Adrenal gland (tissue), 12 donors: ENCODE measurements around the gene RUNDC1. TPM values are rescaled to one million over a fixed set of nuclear protein-coding genes. Genes with fewer than 3 reads are reported as not detected.

Experiments used
- DNase-seq, 7 donors: peaks; one replicate each; pipeline ENCODE4 v3.0.0-alpha.2; 2019 to 2020
- H3K27ac ChIP-seq, 5 donors: fragments of 200-600 bp; sonication (generic) in 4 of 5; 1 replicate in 3 of 5; 2 replicates in 2 of 5; pipeline versions ENCODE4 v1.5.1 to v1.8.0; 2016 to 2020; ENCODE audit warnings: mild to moderate bottlenecking in 1 of 5
- H3K27me3 ChIP-seq: fragments of 200-600 bp; 2 replicates; pipeline ENCODE4 v1.8.0; 2021
- H3K36me3 ChIP-seq, 2 donors: fragments of 200-600 bp; replicated peaks in 1 of 2; 1 replicate in 1 of 2; 2 replicates in 1 of 2; pipeline versions ENCODE4 v1.5.1 to v1.8.0; 2018 to 2022
- H3K4me1 ChIP-seq, 2 donors: fragments of 200-600 bp; replicated peaks in 1 of 2; 1 replicate in 1 of 2; 2 replicates in 1 of 2; pipeline versions ENCODE4 v1.5.1 to v1.8.0; 2018 to 2021
- H3K4me3 ChIP-seq, 4 donors: fragments of 200-600 bp; sonication (generic) in 3 of 4; one replicate each; pipeline ENCODE4 v1.5.1; 2016 to 2018
- H3K9me3 ChIP-seq, 3 donors: fragments of 200-600 bp; sonication (generic) in 1 of 3; replicated peaks in 1 of 3; 1 replicate in 2 of 3; 2 replicates in 1 of 3; pipeline versions ENCODE4 v1.5.1 to v1.8.0; 2016 to 2021
- CTCF ChIP-seq, 6 experiments: fragments of 450-650 bp in 4 of 6; fragments of 200-600 bp in 2 of 6; sonication (generic) in 1 of 6; IDR thresholded peaks; 1 replicate in 5 of 6; 2 replicates in 1 of 6; pipeline versions ENCODE4 v1.5.1 to v1.8.0; 2016 to 2021; ENCODE audit warnings: antibody characterized with exemption in 6 of 6, mild to moderate bottlenecking in 2 of 6, moderate library complexity in 1 of 6
- POLR2A ChIP-seq, 2 donors: fragments of 450-650 bp; IDR thresholded peaks; one replicate each; pipeline ENCODE4 v1.6.1; 2017; ENCODE audit warnings: antibody characterized with exemption in 2 of 2, mild to moderate bottlenecking in 2 of 2, moderate library complexity in 1 of 2
- WGBS, 4 donors: extraction: QIAGEN DNeasy Blood & Tissue Kit in 2 of 4; methylation state at CpG; one replicate each; pipeline versions ENCODE4 v1.1.5 to v1.1.7; 2013 to 2017; 5-methylcytosine and 5-hydroxymethylcytosine counted together
- intact Hi-C, 2 donors: fragments of 100-400 bp; cut with DNase I; formaldehyde crosslinking; loops; one replicate each; pipeline versions ENCODE4 v1.14.1 to v1.15.0; 2022 to 2023
- polyA plus RNA-seq, 3 donors: library from polyadenylated mRNA; stranded (reverse); fragments of 200-250 nt in 2 of 3; fragments of 350-450 nt in 1 of 3; fragmentation: Illumina TruSeq in 1 of 3; extraction: RNeasy Lipid Tissue Mini Kit (QIAGEN cat#74804) in 1 of 3; gene quantifications; one replicate each; pipeline ENCODE4 v1.2.3, GENCODE V29; 2013 to 2014
- small RNA-seq, 2 donors: library from RNA; depleted of rRNA; stranded (forward); fragments of <200 nt; gene quantifications; one replicate each; pipeline ENCODE3, GENCODE V24; 2016
- total RNA-seq, 9 donors: library from RNA; depleted of rRNA in 4 of 9; stranded (reverse); fragments of >200 nt in 4 of 9; fragments of 120-200 nt in 1 of 9; fragmentation: NEBNext Ultra II Directional in 1 of 9; extraction: Animal tissue kit (Norgen Biotek cat#: 25700) in 1 of 9; gene quantifications; one replicate each; pipeline versions ENCODE4 v1.1.0 to v1.2.4, GENCODE V29; 2013 to 2023
- donor health status: healthy with polysubstance abuse.
- donor health status: Bipolar disorder and iron deficiency.
- donor health status: DM: yes; HTN: yes; CAD: no.
- donor health status: DM: no; HTN: no; CAD: no.
- donor health status: DM: no; HTN: no; CAD: no.
- donor health status: DM: yes; HTN: yes; CAD: no.

RUNDC1 gene
- total and polyA plus RNA-seq, 12 donors, result 7.6 to 29.7 (median 17.1) TPM

DNA sequence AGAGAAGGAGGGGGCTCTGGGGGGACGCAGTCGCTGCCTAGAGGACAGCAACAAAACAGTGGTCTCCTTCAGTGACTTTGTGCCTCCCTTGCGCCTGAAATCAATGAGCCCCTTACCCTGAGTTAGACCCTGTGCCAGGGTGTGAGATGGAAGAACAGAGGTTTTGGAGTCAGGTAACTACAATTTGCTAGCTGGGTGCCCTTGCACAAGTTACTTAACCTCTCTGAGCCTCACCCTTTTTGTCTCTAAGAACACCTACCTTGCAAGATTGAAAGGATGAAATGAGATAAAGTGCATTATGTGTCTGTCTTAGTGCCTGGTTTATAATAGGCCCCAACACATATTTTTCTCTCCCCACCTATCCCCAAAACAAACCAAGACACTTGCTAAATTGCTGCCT, 54.5 kb downstream of the RUNDC1 start:
- intact Hi-C loops, result no loop called here
- Histone ChIP-seq H3K4me1 (no peaks in the 10 kb centered on the region), H3K27ac (no peak overlapping the region), H3K36me3 (no peaks in the 10 kb centered on the region), H3K27me3 (no peaks in the 10 kb centered on the region), H3K4me3 (no peak overlapping the region), H3K9me3 (no peaks in the 10 kb centered on the region)
- no peak for TF ChIP-seq POLR2A (IDR thresholded peaks at IDR 0.05)
- no peak for TF ChIP-seq CTCF (IDR thresholded peaks at IDR 0.05)
- DNase-seq, result no peak
- WGBS, 4 donors, result 85 to 100% (median 89%) methylated on average over 2 to 3 of the region's 3 CpGs

GRCh38 chr17:43039646-43040045, 59.3 kb downstream of the RUNDC1 start:
- Histone ChIP-seq H3K36me3 (no peaks in the 10 kb centered on the region), H3K4me1 (no peaks in the 10 kb centered on the region), H3K4me3 (no peak overlapping the region), H3K9me3 (no peaks in the 10 kb centered on the region), H3K27ac (no peak overlapping the region), H3K27me3 (no peaks in the 10 kb centered on the region)
- intact Hi-C loops, result no loop called here
- TF ChIP-seq CTCF (IDR thresholded peaks at IDR 0.05) (no peak), POLR2A (IDR thresholded peaks at IDR 0.05) (no peak)
- WGBS, 4 donors, result 89 to 97% (median 93%) methylated on average over 2 of the region's 2 CpGs
- DNase-seq, result no peak

DNA sequence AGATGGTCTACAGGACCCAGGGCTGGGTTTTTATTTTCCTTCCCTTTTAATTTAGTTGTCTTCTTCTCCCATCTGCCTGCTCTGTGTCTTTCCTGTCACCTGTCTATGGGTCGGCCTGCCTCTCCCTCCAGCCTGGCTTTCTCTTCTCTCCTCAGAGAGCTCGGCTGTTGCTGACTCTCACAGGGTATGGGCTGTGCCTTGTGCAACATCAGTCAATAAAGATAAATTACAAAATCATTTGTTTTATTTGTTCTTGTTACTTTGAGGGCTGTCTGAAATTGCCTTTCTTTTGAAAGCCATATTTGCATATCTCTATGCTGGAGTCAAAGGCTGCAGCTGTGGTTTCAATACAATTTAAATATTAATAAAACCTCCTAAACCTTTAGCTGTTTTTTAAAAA, 60.3 kb downstream of the RUNDC1 start:
- Histone ChIP-seq H3K27me3 (no peaks in the 10 kb centered on the region), H3K4me3 (no peak overlapping the region), H3K9me3 (no peaks in the 10 kb centered on the region), H3K27ac (no peak overlapping the region), H3K4me1 (no peaks in the 10 kb centered on the region), H3K36me3 (no peaks in the 10 kb centered on the region)
- TF ChIP-seq CTCF (IDR thresholded peaks at IDR 0.05), result no peak
- TF ChIP-seq POLR2A (IDR thresholded peaks at IDR 0.05), result no peak
- WGBS, 4 donors, result 76 to 93% (median 85%) methylated on average over 2 of the region's 2 CpGs
- intact Hi-C loops, result no loop called here
- DNase-seq, result no peak

DNA sequence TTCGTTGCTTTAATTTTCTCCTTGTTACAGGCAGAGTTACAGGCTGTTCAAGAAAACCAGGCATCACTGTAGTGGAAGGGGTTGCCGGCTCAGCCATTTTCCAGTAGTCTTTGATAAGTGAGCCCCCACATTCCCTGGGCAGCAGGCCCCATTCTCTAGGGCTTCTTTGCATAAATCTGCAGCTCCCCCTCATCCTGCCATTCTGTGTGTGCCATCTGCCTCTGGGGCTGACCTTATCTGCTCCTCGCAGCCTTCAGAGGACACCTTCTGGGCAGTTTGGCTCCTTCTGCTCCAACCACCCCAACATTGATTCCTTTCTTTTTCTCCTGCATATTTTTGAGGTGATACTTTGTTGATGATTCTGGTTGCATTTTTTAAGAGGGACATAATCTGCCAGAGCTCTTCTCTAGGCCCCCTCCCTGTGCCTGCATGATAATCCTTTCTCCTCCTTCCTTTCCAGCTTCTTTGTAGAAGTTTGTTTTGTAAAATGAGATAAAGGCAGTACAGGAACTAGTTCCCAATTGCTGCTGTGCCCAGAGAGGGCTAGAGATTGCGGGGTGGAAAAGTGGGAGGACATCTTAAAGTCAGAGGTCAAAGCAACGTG, 61.8 kb downstream of the RUNDC1 start:
- Histone ChIP-seq H3K27me3 (no peaks in the 10 kb centered on the region), H3K27ac (no peak overlapping the region), H3K4me3 (no peak overlapping the region), H3K4me1 (no peaks in the 10 kb centered on the region), H3K36me3 (no peaks in the 10 kb centered on the region), H3K9me3 (no peaks in the 10 kb centered on the region)
- intact Hi-C loops, result no loop called here
- DNase-seq, result no peak
- TF ChIP-seq POLR2A (IDR thresholded peaks at IDR 0.05), result no peak
- TF ChIP-seq CTCF (IDR thresholded peaks at IDR 0.05), result no peak
- 75 to 82% (median 81%) methylated on average over 5 of the region's 5 CpGs for WGBS, 4 donors

Small RNAs within 50 kb of the gene (small RNA-seq; reads per million reads assigned to genes)
- gene AARSD1 (0 reads per million in 2 donors), gene RF00561 (0 reads per million in 2 donors)

Other genes with a start within 250 kb of the RUNDC1 start
- gene EZH1, start 235.5 kb upstream of the RUNDC1 start, total RNA-seq, result 10 to 100 TPM; 17.6 to 49.1 (median 35.3) TPM
- gene EZH1, start 235.5 kb upstream of the RUNDC1 start, polyA plus RNA-seq, result 10 to 100 TPM; 23.6 to 29.4 (median 23.8) TPM
- gene RAMP2, start 219.3 kb upstream of the RUNDC1 start, total RNA-seq, result 10 to 100 TPM in 7 of 9 donors, 1 to 10 TPM in 2; 4.6 to 35.4 (median 16.1) TPM
- 10 to 100 TPM; 23.1 to 67.5 (median 37.9) TPM for gene RAMP2, start 219.3 kb upstream of the RUNDC1 start, polyA plus RNA-seq
- gene VPS25, start 207.1 kb upstream of the RUNDC1 start, total RNA-seq, result 100 to 1,000 TPM in 1 of 9 donors, 10 to 100 TPM in 8; 43.2 to 135 (median 52.6) TPM
- 10 to 100 TPM; 25.7 to 63.4 (median 37.0) TPM for gene VPS25, start 207.1 kb upstream of the RUNDC1 start, polyA plus RNA-seq
- under 1 TPM in 4 of 9 donors, not detected in 5; 0.18 to 0.46 (median 0.30) TPM for gene WNK4, start 200.0 kb upstream of the RUNDC1 start, total RNA-seq
- gene WNK4, start 200.0 kb upstream of the RUNDC1 start, polyA plus RNA-seq, result under 1 TPM; 0.05 to 0.08 (median 0.07) TPM
- 100 to 1,000 TPM in 3 of 9 donors, 10 to 100 TPM in 6; 65.3 to 231 (median 84.8) TPM for gene COA3, start 181.9 kb upstream of the RUNDC1 start, total RNA-seq
- 10 to 100 TPM; 55.6 to 98.2 (median 91.1) TPM for gene COA3, start 181.9 kb upstream of the RUNDC1 start, polyA plus RNA-seq
- 1 to 10 TPM in 2 of 9 donors, under 1 TPM in 2, not detected in 5; 0.28 to 8.2 (median 0.96) TPM for gene CNTD1, start 181.7 kb upstream of the RUNDC1 start, total RNA-seq
- under 1 TPM; 0.24 to 0.32 (median 0.27) TPM for gene CNTD1, start 181.7 kb upstream of the RUNDC1 start, polyA plus RNA-seq
- 100 to 1,000 TPM in 5 of 9 donors, 10 to 100 TPM in 4; 70.1 to 235 (median 104) TPM for gene BECN1, start 156.3 kb upstream of the RUNDC1 start, total RNA-seq
- 10 to 100 TPM; 27.0 to 76.6 (median 33.1) TPM for gene BECN1, start 156.3 kb upstream of the RUNDC1 start, polyA plus RNA-seq
- 100 to 1,000 TPM in 3 of 9 donors, 10 to 100 TPM in 6; 45.8 to 136 (median 85.1) TPM for gene PSME3, start 147.2 kb upstream of the RUNDC1 start, total RNA-seq
- gene PSME3, start 147.2 kb upstream of the RUNDC1 start, polyA plus RNA-seq, result 100 to 1,000 TPM in 1 of 3 donors, 10 to 100 TPM in 2; 18.5 to 149 (median 25.4) TPM
- gene AOC2, start 136.0 kb upstream of the RUNDC1 start, total RNA-seq, result 1 to 10 TPM in 6 of 9 donors, under 1 TPM in 3; 0.60 to 2.2 (median 1.4) TPM
- 1 to 10 TPM in 2 of 3 donors, under 1 TPM in 1; 0.95 to 1.6 (median 1.4) TPM for gene AOC2, start 136.0 kb upstream of the RUNDC1 start, polyA plus RNA-seq
- gene AOC3, start 129.4 kb upstream of the RUNDC1 start, total RNA-seq, result 100 to 1,000 TPM in 2 of 9 donors, 10 to 100 TPM in 7; 21.6 to 133 (median 83.7) TPM
- 10 to 100 TPM; 32.4 to 63.9 (median 59.7) TPM for gene AOC3, start 129.4 kb upstream of the RUNDC1 start, polyA plus RNA-seq
- under 1 TPM in 3 of 9 donors, not detected in 6; 0.11 to 0.18 (median 0.18) TPM for gene G6PC1, start 79.8 kb upstream of the RUNDC1 start, total RNA-seq
- under 1 TPM in 1 of 3 donors, not detected in 2; 0.09 TPM for gene G6PC1, start 79.8 kb upstream of the RUNDC1 start, polyA plus RNA-seq
- 10 to 100 TPM; 16.4 to 60.7 (median 35.1) TPM for gene AARSD1, start 16.1 kb upstream of the RUNDC1 start, total RNA-seq
- gene AARSD1, start 16.1 kb upstream of the RUNDC1 start, polyA plus RNA-seq, result 100 to 1,000 TPM in 2 of 3 donors, 10 to 100 TPM in 1; 49.0 to 206 (median 121) TPM
- under 1 TPM in 3 of 9 donors, not detected in 6; 0.18 to 0.67 (median 0.28) TPM for gene PTGES3L, start 485 bp upstream of the RUNDC1 start, total RNA-seq
- gene PTGES3L, start 485 bp upstream of the RUNDC1 start, polyA plus RNA-seq, result under 1 TPM; 0.61 to 0.72 (median 0.62) TPM
- gene RPL27, start 17.9 kb downstream of the RUNDC1 start, total RNA-seq, result 1,000 to 10,000 TPM in 3 of 9 donors, 100 to 1,000 TPM in 6; 356 to 1,636 (median 929) TPM
- gene RPL27, start 17.9 kb downstream of the RUNDC1 start, polyA plus RNA-seq, result 1,000 to 10,000 TPM; 1,877 to 2,291 (median 1,931) TPM
- gene IFI35, start 26.2 kb downstream of the RUNDC1 start, total RNA-seq, result 10 to 100 TPM; 38.4 to 72.9 (median 60.3) TPM
- gene IFI35, start 26.2 kb downstream of the RUNDC1 start, polyA plus RNA-seq, result 10 to 100 TPM; 44.1 to 91.4 (median 68.1) TPM
- gene VAT1, start 41.8 kb downstream of the RUNDC1 start, total RNA-seq, result 100 to 1,000 TPM; 280 to 744 (median 463) TPM
- gene VAT1, start 41.8 kb downstream of the RUNDC1 start, polyA plus RNA-seq, result 100 to 1,000 TPM; 177 to 311 (median 269) TPM
- gene RND2, start 44.7 kb downstream of the RUNDC1 start, total RNA-seq, result 1 to 10 TPM; 1.3 to 8.2 (median 4.0) TPM
- 1 to 10 TPM; 2.4 to 6.3 (median 3.1) TPM for gene RND2, start 44.7 kb downstream of the RUNDC1 start, polyA plus RNA-seq
- 10 to 100 TPM in 2 of 9 donors, 1 to 10 TPM in 7; 1.9 to 10.4 (median 5.7) TPM for gene BRCA1, start 144.8 kb downstream of the RUNDC1 start, total RNA-seq
- gene BRCA1, start 144.8 kb downstream of the RUNDC1 start, polyA plus RNA-seq, result 1 to 10 TPM; 1.1 to 3.4 (median 2.3) TPM
- 100 to 1,000 TPM in 7 of 9 donors, 10 to 100 TPM in 2; 63.6 to 139 (median 110) TPM for gene NBR1, start 190.6 kb downstream of the RUNDC1 start, total RNA-seq
- gene NBR1, start 190.6 kb downstream of the RUNDC1 start, polyA plus RNA-seq, result 10 to 100 TPM; 38.6 to 83.4 (median 39.9) TPM
- 10 to 100 TPM in 4 of 9 donors, 1 to 10 TPM in 5; 2.1 to 20.1 (median 9.0) TPM for gene TMEM106A, start 231.3 kb downstream of the RUNDC1 start, total RNA-seq
- gene TMEM106A, start 231.3 kb downstream of the RUNDC1 start, polyA plus RNA-seq, result 1 to 10 TPM; 1.9 to 9.2 (median 4.5) TPM
- gene CCDC200, start 248.1 kb downstream of the RUNDC1 start, total RNA-seq, result not detected
- gene CCDC200, start 248.1 kb downstream of the RUNDC1 start, polyA plus RNA-seq, result not detected